ENCODE results near the gene SCRG1.

The SCRG1 gene

DNA sequence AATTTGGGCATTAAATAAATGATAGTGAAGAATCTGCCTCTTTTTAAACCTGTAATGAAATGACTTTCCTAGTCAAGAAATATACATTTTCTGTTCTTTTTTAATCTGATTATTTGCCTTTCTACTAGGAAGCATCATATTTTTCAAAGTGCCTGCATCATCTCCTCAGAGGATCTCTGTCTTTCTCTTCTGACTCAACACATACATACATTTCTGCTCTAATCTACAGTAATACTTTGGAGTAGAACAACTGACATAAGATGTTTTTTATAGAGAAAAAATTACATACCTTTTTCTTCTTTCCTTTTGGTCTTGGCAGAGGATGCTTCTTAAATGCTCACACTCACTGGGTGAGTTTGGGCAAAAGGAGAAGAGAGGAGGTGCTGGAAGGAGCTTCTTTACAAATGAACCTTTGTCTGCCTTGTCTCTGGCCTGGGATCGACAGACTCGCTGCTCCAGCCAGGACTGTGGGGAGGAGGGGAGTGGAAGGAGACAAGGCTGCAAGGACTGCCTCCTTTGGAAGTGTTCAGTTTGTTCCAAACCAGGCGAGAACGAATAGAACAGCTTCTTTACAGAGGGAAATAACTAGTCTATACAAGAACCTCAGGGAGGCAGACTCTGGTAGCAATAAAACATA, at the start of gene SCRG1:
Gene SCRG1, minus strand, starts transcription at position 338 of the 637 bp plus-strand sequence. CDS start 7,702 bp downstream, outside the sequence.
- DNase-seq (ENCODE audit: low read depth): no peak

GRCh38 chr4:173448103-173448502, 49.2 kb upstream of the SCRG1 start:
- no peak for DNase-seq (ENCODE audit: low read depth)

DNA sequence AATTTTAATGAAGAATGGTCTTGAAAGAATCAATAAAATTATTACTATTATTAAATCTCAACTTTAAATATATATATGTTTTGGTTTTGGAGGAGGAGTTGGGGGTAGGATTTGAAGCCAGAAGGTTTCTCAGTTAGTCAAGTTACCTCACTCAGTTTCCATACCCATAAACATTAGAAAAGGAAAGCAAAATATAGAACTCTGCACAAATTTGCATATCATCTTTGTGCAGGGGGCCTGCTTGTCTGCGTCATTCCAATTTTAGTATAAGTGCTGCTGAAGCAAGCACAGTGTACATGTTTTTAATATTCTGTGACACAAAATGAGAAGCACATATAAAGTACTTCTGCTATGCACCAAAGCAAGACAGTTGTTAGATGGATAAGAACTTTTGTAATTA, 47.5 kb upstream of the SCRG1 start:
- no peak for DNase-seq (ENCODE audit: low read depth)

DNA sequence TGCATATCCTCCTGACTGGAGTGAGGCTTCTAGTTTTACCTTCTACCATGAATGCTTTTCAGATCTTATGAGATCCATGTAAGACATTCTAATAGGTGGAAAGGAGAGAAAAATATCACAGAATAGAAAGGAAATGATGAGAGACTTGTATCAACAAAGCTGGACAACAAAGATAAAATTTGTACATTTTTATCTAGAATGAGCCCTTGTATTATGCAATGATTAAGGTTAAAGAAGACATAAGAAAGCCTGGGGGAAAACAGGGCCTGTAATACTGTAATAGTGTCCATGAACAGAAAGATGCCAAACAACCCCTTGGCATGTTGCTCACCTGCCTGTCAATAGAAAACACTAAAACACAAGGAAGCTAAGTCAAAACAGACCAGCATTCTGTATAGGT, 44.2 kb upstream of the SCRG1 start:
- no peak for DNase-seq (ENCODE audit: low read depth)

GRCh38 chr4:173442223-173442932, 43.5 kb upstream of the SCRG1 start:
- no peak for DNase-seq (ENCODE audit: low read depth)

DNA sequence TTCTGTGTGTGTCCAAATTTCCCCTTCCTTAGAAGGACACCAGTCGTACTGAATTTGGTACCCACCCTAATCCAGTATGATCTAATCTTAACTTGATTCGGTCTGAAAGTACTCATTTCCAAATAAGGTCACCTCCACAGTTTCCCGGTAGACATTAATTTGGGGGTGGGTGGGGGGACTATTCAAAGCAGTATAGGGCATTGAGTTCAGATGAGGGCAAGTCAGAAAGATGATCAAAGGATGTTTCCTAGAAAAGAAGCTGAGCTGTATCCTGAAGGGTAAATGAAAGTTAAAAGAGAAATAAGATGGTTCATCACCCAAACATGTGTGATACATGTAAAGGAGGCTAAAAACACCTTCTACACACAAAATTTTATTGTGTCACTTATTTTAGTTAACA, 42.0 kb upstream of the SCRG1 start:
- DNase-seq (ENCODE audit: low read depth): no peak

- no peak for DNase-seq (ENCODE audit: low read depth)
Observed at GRCh38 chr4:173436771-173437265, 37.9 kb upstream of the SCRG1 start.

- no peak for DNase-seq (ENCODE audit: low read depth)
Observed at GRCh38 chr4:173436149-173436579, 37.2 kb upstream of the SCRG1 start.

- no peak for DNase-seq (ENCODE audit: low read depth)
Observed at GRCh38 chr4:173434231-173434630, 35.3 kb upstream of the SCRG1 start.

- no peak for DNase-seq (ENCODE audit: low read depth)
Observed at GRCh38 chr4:173433447-173433846, 34.5 kb upstream of the SCRG1 start.

DNA sequence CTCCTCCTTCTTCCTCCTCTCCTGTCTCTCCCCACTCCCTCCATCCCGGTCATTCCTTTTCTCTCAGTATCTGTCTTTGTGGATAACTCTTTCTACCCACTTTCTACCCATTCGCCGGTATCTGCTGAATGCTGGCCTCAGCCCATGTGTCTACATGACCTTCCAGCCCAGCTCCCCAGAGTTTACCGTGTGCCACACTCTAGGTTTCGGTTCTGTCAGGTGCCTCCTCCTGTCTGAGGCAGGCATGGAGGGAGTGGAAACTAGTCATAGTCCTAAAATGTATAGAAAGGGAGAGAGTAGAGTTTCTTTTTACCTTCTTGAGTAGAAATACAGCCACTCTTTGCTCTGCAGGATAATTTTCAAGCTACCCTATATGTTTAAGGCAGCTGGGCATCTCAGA, 33.5 kb upstream of the SCRG1 start:
- DNase-seq (ENCODE audit: low read depth): no peak

DNA sequence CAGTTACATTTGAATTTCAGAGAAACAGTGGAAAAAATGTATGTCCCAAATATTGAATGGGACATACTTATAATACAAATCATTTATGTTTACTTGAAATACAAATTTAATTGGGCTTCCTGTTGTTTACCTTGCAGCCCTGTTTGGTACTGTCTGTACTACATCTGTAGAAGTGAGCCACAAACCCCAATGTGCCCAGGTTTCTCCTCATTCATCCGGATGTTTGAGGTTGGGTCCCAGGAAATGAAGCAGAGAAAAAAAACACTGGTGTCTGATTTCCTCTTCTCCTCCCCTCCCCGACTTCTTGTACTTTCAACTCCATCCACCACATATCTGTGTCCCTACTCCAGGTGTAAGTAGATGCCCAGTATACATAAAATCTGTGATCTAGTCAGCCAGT, 27.1 kb upstream of the SCRG1 start:
- no peak for DNase-seq (ENCODE audit: low read depth)

GRCh38 chr4:173424899-173425805, 26.2 kb upstream of the SCRG1 start:
- DNase-seq (ENCODE audit: low read depth): no peak

DNA sequence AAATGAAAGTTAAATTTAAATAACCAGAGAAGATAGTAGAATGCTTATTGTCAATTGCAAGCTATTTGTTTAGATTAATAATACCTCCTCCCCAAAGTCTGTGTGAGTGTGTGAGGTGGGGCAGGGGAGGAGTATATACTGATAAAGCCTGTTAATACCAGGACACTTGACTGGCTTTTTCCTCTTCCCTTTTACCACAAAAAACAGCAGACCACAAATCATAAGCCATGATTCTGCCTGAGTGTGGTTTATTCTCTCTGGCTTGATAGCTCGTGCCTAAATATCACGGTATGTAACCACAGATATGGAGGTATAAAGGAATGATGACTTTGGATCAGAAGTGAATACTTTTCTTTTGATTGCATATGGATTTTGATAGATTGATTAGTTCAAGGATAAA, 21.9 kb upstream of the SCRG1 start:
- no peak for DNase-seq (ENCODE audit: low read depth)

GRCh38 chr4:173420324-173420752, 21.4 kb upstream of the SCRG1 start:
- DNase-seq (ENCODE audit: low read depth): no peak

DNA sequence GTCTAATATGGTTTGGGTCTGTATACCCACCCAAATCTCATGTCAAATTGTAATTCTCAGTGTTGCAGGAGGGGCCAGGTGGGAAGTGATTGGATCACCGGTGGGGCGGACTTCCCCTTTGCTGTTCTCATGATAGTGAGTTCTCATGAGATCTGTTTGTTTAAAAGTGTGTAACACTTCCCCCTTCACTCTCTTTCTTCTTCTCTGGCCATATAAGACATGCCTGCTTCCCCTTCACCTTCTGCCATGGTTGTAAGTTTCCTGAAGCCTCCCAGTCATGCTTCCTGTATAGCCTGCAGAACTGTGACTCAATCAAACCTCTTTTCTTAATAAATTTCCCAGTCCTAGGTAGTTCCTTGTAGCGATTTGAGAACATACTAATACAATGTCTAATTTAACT, 19.7 kb upstream of the SCRG1 start:
- DNase-seq (ENCODE audit: low read depth): no peak

DNA sequence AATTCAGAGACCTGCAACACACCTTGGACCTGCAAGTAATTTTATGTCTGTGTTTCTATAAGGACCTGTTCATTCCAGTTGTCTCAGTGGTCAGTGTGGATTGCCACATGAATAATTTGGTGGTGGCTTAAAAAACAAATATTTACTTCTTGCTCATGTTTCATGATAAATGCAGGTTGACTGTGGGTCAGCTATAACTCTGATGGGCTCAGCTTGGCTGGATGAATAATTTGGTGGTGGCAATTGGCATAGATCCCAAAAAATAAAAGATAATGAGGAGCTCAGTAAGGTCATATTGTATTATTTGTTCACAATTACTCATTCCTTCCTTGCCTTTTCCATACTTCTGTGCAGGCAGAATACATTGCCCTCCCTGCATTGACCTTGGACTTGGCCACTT, 18.9 kb upstream of the SCRG1 start:
- no peak for DNase-seq (ENCODE audit: low read depth)

GRCh38 chr4:173415885-173416653, 17.2 kb upstream of the SCRG1 start:
- no peak for DNase-seq (ENCODE audit: low read depth)

- DNase-seq (ENCODE audit: low read depth): no peak
Observed at GRCh38 chr4:173415092-173415491, 16.2 kb upstream of the SCRG1 start.

- no peak for DNase-seq (ENCODE audit: low read depth)
Observed at GRCh38 chr4:173414456-173414855, 15.5 kb upstream of the SCRG1 start.

DNA sequence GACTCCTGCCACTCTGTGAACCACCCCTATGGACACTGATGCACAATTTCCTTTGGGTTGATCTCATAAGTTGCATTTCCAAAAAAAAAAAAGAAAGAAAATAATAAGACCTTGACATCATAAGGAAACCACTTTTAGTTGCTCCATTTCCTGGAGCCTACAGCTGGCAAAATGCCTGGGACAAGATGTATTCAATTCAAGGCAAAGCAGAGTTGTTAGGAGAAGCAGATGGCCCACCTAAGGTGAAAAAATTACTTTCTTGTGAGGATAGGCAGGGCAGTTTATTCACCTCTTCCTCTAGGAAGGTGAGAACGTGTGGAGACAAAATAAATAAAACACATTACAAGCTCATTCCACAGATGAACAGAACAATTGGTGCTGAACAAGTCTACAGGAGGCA, 14.1 kb upstream of the SCRG1 start:
- no peak for DNase-seq (ENCODE audit: low read depth)

All from stimulated activated CD8-positive, alpha-beta memory T cell treated with anti-CD3 and anti-CD28 coated beads, Interleukin-7, amount 100 ng/mL, for 24 hours (primary cell).